ENCODE results near the gene RAI14. TPM values are rescaled to one million over a fixed set of nuclear protein-coding genes. Genes with fewer than 3 reads are reported as not detected.

RAI14 gene
- total and polyA plus RNA-seq, 2 donors (not counting 3 experiments of a cell fraction or from before 2014, with no cell fraction given) = 114 to 369 TPM

GRCh38 chr5:34841816-34842215 lies 185.7 kb downstream of the RAI14 start:
- Histone ChIP-seq H3K27me3 (ENCODE audit: control insufficient read depth in 2 of 2, insufficient read depth in 2 of 2, low read length in 2 of 2) (peaks cover 3 to 4% of the 10 kb centered on the region in 2 experiments), H3K79me2 (ENCODE audit: control insufficient read depth, insufficient read depth, low read length) (no peaks in the 10 kb centered on the region), H3K9me1 (replicated peaks; ENCODE audit: control insufficient read depth, extremely low read depth, insufficient read depth, low read length) (no peaks in the 10 kb centered on the region), H3K4me2 (ENCODE audit: insufficient read depth, low read length) (no peak overlapping the region), H2AFZ (ENCODE audit: low read depth, low read length) (no peak overlapping the region), H3K27ac (ENCODE audit: insufficient read depth, low read depth, low read length) (no peak overlapping the region), H3K4me3 (replicated peaks in 1 of 3; ENCODE audit: insufficient read depth in 1 of 3, low read depth in 1 of 3, low read length in 3 of 3) (no peak overlapping the region), H3K9me3 (replicated peaks; ENCODE audit: control insufficient read depth, insufficient read depth, low read length) (no peaks in the 10 kb centered on the region), H3K9ac (replicated peaks; ENCODE audit: extremely low read depth, insufficient read depth, low read length) (no peak overlapping the region), H3K36me3 (ENCODE audit: control insufficient read depth in 2 of 2, extremely low read depth in 1 of 2, insufficient read depth in 2 of 2, low read length in 2 of 2) (no peaks in the 10 kb centered on the region), H4K20me1 (replicated peaks; ENCODE audit: control insufficient read depth, extremely low read depth, insufficient read depth, low read length) (no peaks in the 10 kb centered on the region), H3K4me1 (ENCODE audit: control insufficient read depth, extremely low read depth, insufficient read depth, low read length) (no peaks in the 10 kb centered on the region)
- CTCF ChIA-PET = interaction anchor here (1.0 to 1.1 kb wide), 2 partner anchors 27 to 355 kb away, joined by 3 read pairs; no protein-coding TSS in a partner anchor
- POLR2A ChIA-PET = no interaction called here
- no peak for FAIRE-seq
- no TSS peak for BruUV-seq (replicated peaks)
- no peak for DNase-seq (ENCODE audit: low read depth, low spot score)
- intact Hi-C loops (cut with micrococcal nuclease) = no loop called here
- TF ChIP-seq MAX (IDR thresholded peaks at IDR 0.05; ENCODE audit: insufficient read depth, insufficient read length) (no peak), POLR2AphosphoS5 (IDR thresholded peaks at IDR 0.05; ENCODE audit: insufficient read depth, low read depth, low read length) (no peak), FOS (IDR thresholded peaks at IDR 0.05; ENCODE audit: borderline replicate concordance, insufficient read depth, low read length) (no peak), JUN (IDR thresholded peaks at IDR 0.05; ENCODE audit: borderline replicate concordance, insufficient read depth, insufficient read length, low read depth) (no peak)
- dilution Hi-C loops (cut with MboI; ENCODE audit: extremely low pct_ligation_motif_present, low sequenced_read_pairs) = no loop called here

GRCh38 chr5:34842554-34842953 lies 186.4 kb downstream of the RAI14 start:
- no peaks in the 10 kb centered on the region for H3K36me3 ChIP-seq (ENCODE audit: control insufficient read depth in 2 of 2, extremely low read depth in 1 of 2, insufficient read depth in 2 of 2, low read length in 2 of 2)
- no peak overlapping the region for H2AFZ ChIP-seq (ENCODE audit: low read depth, low read length)
- no peaks in the 10 kb centered on the region for H3K9me3 ChIP-seq (replicated peaks; ENCODE audit: control insufficient read depth, insufficient read depth, low read length)
- intact Hi-C loops (cut with micrococcal nuclease) = no loop called here
- DNase-seq (ENCODE audit: low read depth, low spot score) (no peak), FAIRE-seq (no peak)
- dilution Hi-C loops (cut with MboI; ENCODE audit: extremely low pct_ligation_motif_present, low sequenced_read_pairs) = no loop called here
- no peaks in the 10 kb centered on the region for H3K79me2 ChIP-seq (ENCODE audit: control insufficient read depth, insufficient read depth, low read length)
- H3K27ac ChIP-seq (ENCODE audit: insufficient read depth, low read depth, low read length) = no peak overlapping the region
- no peak overlapping the region for H3K4me3 ChIP-seq (replicated peaks in 1 of 3; ENCODE audit: insufficient read depth in 1 of 3, low read depth in 1 of 3, low read length in 3 of 3)
- H3K9ac ChIP-seq (replicated peaks; ENCODE audit: extremely low read depth, insufficient read depth, low read length) = no peak overlapping the region
- ChIA-PET CTCF (interaction anchor here (0.9 kb wide), 1 partner anchor 14 kb away, joined by 3 read pairs; no protein-coding TSS in a partner anchor), POLR2A (no interaction called here)
- no TSS peak for BruUV-seq (replicated peaks)
- H3K9me1 ChIP-seq (replicated peaks; ENCODE audit: control insufficient read depth, extremely low read depth, insufficient read depth, low read length) = no peaks in the 10 kb centered on the region
- no peaks in the 10 kb centered on the region for H4K20me1 ChIP-seq (replicated peaks; ENCODE audit: control insufficient read depth, extremely low read depth, insufficient read depth, low read length)
- H3K4me2 ChIP-seq (ENCODE audit: insufficient read depth, low read length) = no peak overlapping the region
- TF ChIP-seq FOS (IDR thresholded peaks at IDR 0.05; ENCODE audit: borderline replicate concordance, insufficient read depth, low read length) = no peak
- no peaks in the 10 kb centered on the region for H3K4me1 ChIP-seq (ENCODE audit: control insufficient read depth, extremely low read depth, insufficient read depth, low read length)
- H3K27me3 ChIP-seq (ENCODE audit: control insufficient read depth in 2 of 2, insufficient read depth in 2 of 2, low read length in 2 of 2) = peaks cover 3 to 5% of the 10 kb centered on the region in 2 experiments

Data from endothelial cell of umbilical vein (primary cell).